Neuronal stem cell (in vitro differentiated cells): ENCODE data around the gene OR5A1.

Experiments used
- DNase-seq: peaks from one replicate; pipeline ENCODE4 v3.0.0-alpha.2; 2013; ENCODE audit warnings: low spot score
- H2AFZ ChIP-seq: one replicate; pipeline ENCODE4 v1.6.1; 2013; ENCODE audit warnings: mild to moderate bottlenecking, low read length, inconsistent platforms
- H2AK5ac ChIP-seq: 2 replicates; pipeline ENCODE4 v1.6.1; 2013; ENCODE audit warnings: low read depth, mild to moderate bottlenecking, inconsistent platforms, low read length, moderate library complexity, mixed read lengths
- H2BK120ac ChIP-seq: 2 replicates; pipeline ENCODE4 v1.6.1; 2013; ENCODE audit warnings: low read depth, mild to moderate bottlenecking, inconsistent platforms, low read length, moderate library complexity, mixed read lengths
- H2BK12ac ChIP-seq: one replicate; pipeline ENCODE4 v1.6.1; 2013; ENCODE audit warnings: low read length, inconsistent platforms
- H2BK15ac ChIP-seq: 2 replicates; pipeline ENCODE4 v1.6.1; 2013; ENCODE audit warnings: mild to moderate bottlenecking, low read length, inconsistent platforms, mixed read lengths
- H2BK5ac ChIP-seq: one replicate; pipeline ENCODE4 v1.6.1; 2013; ENCODE audit warnings: inconsistent platforms, mild to moderate bottlenecking, low read length, moderate library complexity
- H3K14ac ChIP-seq: one replicate; pipeline ENCODE4 v1.6.1; 2013; ENCODE audit warnings: low read length, inconsistent platforms
- H3K18ac ChIP-seq: 2 replicates; pipeline ENCODE4 v1.6.1; 2013; ENCODE audit warnings: low read length, inconsistent platforms
- H3K23ac ChIP-seq: 2 replicates; pipeline ENCODE4 v1.6.1; 2013; ENCODE audit warnings: low read depth, mild to moderate bottlenecking, mixed read lengths, low read length, inconsistent platforms; ENCODE audit not compliant: poor library complexity
- H3K27ac ChIP-seq: replicated peaks from 3 replicates; pipeline ENCODE4 v1.5.1; 2013; ENCODE audit warnings: low read length, inconsistent platforms
- H3K27me3 ChIP-seq, 3 experiments: 2 replicates each; pipeline ENCODE4 v1.6.1; 2013; ENCODE audit warnings: low read length in 3 of 3, mild to moderate bottlenecking in 2 of 3, inconsistent platforms in 1 of 3, low read depth in 1 of 3, mixed read lengths in 1 of 3, moderate library complexity in 1 of 3; ENCODE audit not compliant: control insufficient read depth in 3 of 3, insufficient read depth in 3 of 3
- H3K36me3 ChIP-seq, 2 donors: replicated peaks in 1 of 2; 2 replicates each; pipeline ENCODE4 v1.6.1; 2013; ENCODE audit warnings: low read length in 2 of 2; ENCODE audit not compliant: control insufficient read depth in 2 of 2, insufficient read depth in 2 of 2
- H3K4ac ChIP-seq: 2 replicates; pipeline ENCODE4 v1.6.1; 2013; ENCODE audit warnings: inconsistent platforms, mild to moderate bottlenecking, low read length, moderate library complexity
- H3K4me1 ChIP-seq, 2 donors: 1 replicate in 1 of 2; 2 replicates in 1 of 2; pipeline ENCODE4 v1.6.1; 2013; ENCODE audit warnings: low read length in 2 of 2, low read depth in 1 of 2; ENCODE audit not compliant: control insufficient read depth in 2 of 2, insufficient read depth in 1 of 2
- H3K4me2 ChIP-seq: one replicate; pipeline ENCODE4 v1.6.1; 2013; ENCODE audit warnings: mild to moderate bottlenecking, low read length, inconsistent platforms; ENCODE audit not compliant: insufficient read depth, poor library complexity, severe bottlenecking
- H3K4me3 ChIP-seq, 2 donors: 2 replicates each; pipeline ENCODE4 v1.5.1; 2013; ENCODE audit warnings: low read length in 2 of 2, mild to moderate bottlenecking in 2 of 2, inconsistent platforms in 1 of 2, moderate library complexity in 1 of 2
- H3K79me1 ChIP-seq: one replicate; pipeline ENCODE4 v1.6.1; 2013; ENCODE audit warnings: low read depth, mild to moderate bottlenecking, inconsistent platforms, low read length, moderate library complexity
- H3K9ac ChIP-seq: one replicate; pipeline ENCODE4 v1.6.1; 2013; ENCODE audit warnings: mild to moderate bottlenecking, low read depth, low read length, inconsistent platforms; ENCODE audit not compliant: poor library complexity
- H3K9me3 ChIP-seq, 2 donors: replicated peaks in 1 of 2; 2 replicates each; pipeline versions ENCODE3 to v1.6.1; 2013; ENCODE audit warnings: low read length in 2 of 2, mild to moderate bottlenecking in 2 of 2, inconsistent platforms in 1 of 2, low read depth in 1 of 2, mixed read lengths in 1 of 2, moderate library complexity in 1 of 2; ENCODE audit not compliant: control insufficient read depth in 2 of 2, insufficient read depth in 1 of 2
- H4K8ac ChIP-seq: one replicate; pipeline ENCODE4 v1.6.1; 2013; ENCODE audit warnings: low read depth, mild to moderate bottlenecking, inconsistent platforms, low read length, moderate library complexity
- H4K91ac ChIP-seq: one replicate; pipeline ENCODE4 v1.6.1; 2013; ENCODE audit warnings: low read length, low read depth, mild to moderate bottlenecking, inconsistent platforms; ENCODE audit not compliant: poor library complexity
- WGBS, 2 donors: extraction: QIAGEN DNeasy Blood & Tissue Kit; methylation state at CpG; one replicate each; pipeline ENCODE4 v1.1.7; 2013; ENCODE audit warnings: missing lambda C conversion rate in 2 of 2, mixed read lengths in 1 of 2; ENCODE audit not compliant: insufficient read length in 2 of 2, insufficient replicate concordance in 1 of 2; ENCODE audit errors: extremely low coverage in 2 of 2; 5-methylcytosine and 5-hydroxymethylcytosine counted together

OR5A1 gene

DNA sequence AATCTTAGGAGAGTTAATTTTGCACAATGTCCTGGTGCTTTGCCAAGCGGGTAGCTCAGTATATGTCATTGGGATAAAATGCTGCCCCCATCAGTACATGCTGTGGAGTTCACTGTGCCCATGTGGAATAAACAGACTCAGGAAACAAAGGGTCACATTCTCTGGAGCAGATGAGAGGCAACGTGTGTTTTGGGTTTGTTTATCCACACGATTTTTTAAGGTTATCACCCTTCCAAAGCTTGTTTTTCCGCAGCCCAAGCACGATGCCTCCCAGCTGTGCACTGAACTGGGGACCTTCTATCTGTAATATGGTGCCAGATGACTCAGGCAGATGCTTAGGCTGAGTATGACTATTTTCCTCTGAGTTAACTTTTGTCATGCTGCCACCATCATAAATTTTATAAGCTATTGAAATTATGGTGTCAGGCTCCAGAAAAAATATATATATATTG lies 26.9 kb downstream of the OR5A1 start:
- Histone ChIP-seq H2AFZ (no peak overlapping the region), H2AK5ac (no peak overlapping the region), H4K91ac (no peak overlapping the region), H3K9me3 (no peaks in the 10 kb centered on the region), H2BK15ac (no peak overlapping the region), H3K36me3 (no peaks in the 10 kb centered on the region), H2BK12ac (no peak overlapping the region), H3K79me1 (no peaks in the 10 kb centered on the region), H2BK5ac (no peak overlapping the region), H3K9ac (no peak overlapping the region), H3K4me2 (no peak overlapping the region), H4K8ac (no peak overlapping the region), H3K18ac (no peak overlapping the region), H3K4me1 (peaks cover 0 to 2% of the 10 kb centered on the region in 2 donors), H3K27ac (no peak overlapping the region), H3K4me3 (no peak overlapping the region), H3K27me3 (no peaks in the 10 kb centered on the region), H3K23ac (no peak overlapping the region), H3K14ac (no peak overlapping the region), H3K4ac (no peak overlapping the region), H2BK120ac (no peak overlapping the region)
- WGBS, 2 donors = no CpG with 5 or more reads among the region's 5 CpGs
- DNase-seq = no peak

DNA sequence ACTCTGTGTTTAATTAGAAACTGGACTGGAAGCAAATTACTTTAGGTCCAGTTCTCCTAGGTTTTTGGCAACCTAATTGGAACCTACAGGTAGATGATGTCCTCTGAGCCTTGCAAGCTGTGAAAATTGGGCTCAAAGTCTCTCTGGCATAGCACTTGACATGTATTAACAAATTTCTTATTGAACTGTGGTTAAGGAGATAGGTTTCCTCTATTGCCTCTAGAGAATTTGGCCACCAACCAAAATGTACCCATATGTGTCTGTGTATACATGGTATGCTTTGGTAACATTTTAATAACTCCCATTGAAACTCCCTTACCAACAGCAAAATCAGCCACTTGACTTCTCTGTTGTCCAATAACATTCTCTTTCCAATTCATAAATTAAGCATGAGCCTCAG lies 36.7 kb downstream of the OR5A1 start, which contains the start of gene OR4D10:
OR4D10 (plus strand) TSS at position 301 of the 400 bp plus-strand sequence. CDS start 4,115 bp downstream, outside the sequence.
- Histone ChIP-seq H3K4me3 (no peak within 1 kb of the TSS), H2BK120ac (no peak within 1 kb of the TSS), H3K23ac (no peak within 1 kb of the TSS), H4K8ac (no peak within 1 kb of the TSS), H3K18ac (no peak within 1 kb of the TSS), H3K4me1 (no peaks in the 10 kb centered on the region), H3K4ac (no peak within 1 kb of the TSS), H3K27ac (no peak within 1 kb of the TSS), H2BK12ac (no peak within 1 kb of the TSS), H3K79me1 (no peaks in the 10 kb centered on the region), H2BK15ac (no peak within 1 kb of the TSS), H4K91ac (no peak within 1 kb of the TSS), H2BK5ac (no peak within 1 kb of the TSS), H3K9me3 (no peaks in the 10 kb centered on the region), H3K36me3 (no peaks in the 10 kb centered on the region), H3K9ac (no peak within 1 kb of the TSS), H2AFZ (no peak within 1 kb of the TSS), H3K27me3 (no peaks in the 10 kb centered on the region), H3K4me2 (no peak within 1 kb of the TSS), H2AK5ac (no peak within 1 kb of the TSS), H3K14ac (no peak within 1 kb of the TSS)
- DNase-seq = no peak

DNA sequence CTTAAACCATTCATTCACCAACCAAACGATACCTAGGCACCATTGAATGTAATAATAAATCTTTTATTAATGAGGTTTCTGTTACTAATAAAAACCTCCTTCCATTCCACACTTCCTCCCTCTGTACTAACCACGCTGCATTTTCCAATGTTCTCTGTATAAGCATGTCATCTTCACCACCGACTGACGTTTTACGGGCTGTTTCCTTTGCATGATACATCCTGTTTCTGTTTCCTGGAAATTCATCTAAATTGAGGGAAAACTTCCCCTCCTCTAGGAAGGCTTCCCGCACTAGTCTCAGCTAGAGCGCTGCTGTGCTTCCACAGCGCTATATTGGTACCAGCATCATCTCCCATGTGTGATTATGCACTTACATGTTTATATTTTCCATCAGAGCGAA lies 38.9 kb downstream of the OR5A1 start:
- Histone ChIP-seq H2BK5ac (no peak overlapping the region), H3K36me3 (no peaks in the 10 kb centered on the region), H3K18ac (no peak overlapping the region), H3K4me2 (no peak overlapping the region), H3K4me1 (no peaks in the 10 kb centered on the region), H2AK5ac (no peak overlapping the region), H3K27ac (no peak overlapping the region), H3K27me3 (no peaks in the 10 kb centered on the region), H3K9me3 (no peaks in the 10 kb centered on the region), H3K23ac (no peak overlapping the region), H2BK12ac (no peak overlapping the region), H3K4me3 (no peak overlapping the region), H2BK15ac (no peak overlapping the region), H2BK120ac (no peak overlapping the region), H3K4ac (no peak overlapping the region), H3K9ac (no peak overlapping the region), H2AFZ (no peak overlapping the region), H3K14ac (no peak overlapping the region), H4K8ac (no peak overlapping the region), H3K79me1 (no peaks in the 10 kb centered on the region), H4K91ac (no peak overlapping the region)
- DNase-seq = no peak
- no CpG with 5 or more reads among the region's 9 CpGs for WGBS, 2 donors

DNA sequence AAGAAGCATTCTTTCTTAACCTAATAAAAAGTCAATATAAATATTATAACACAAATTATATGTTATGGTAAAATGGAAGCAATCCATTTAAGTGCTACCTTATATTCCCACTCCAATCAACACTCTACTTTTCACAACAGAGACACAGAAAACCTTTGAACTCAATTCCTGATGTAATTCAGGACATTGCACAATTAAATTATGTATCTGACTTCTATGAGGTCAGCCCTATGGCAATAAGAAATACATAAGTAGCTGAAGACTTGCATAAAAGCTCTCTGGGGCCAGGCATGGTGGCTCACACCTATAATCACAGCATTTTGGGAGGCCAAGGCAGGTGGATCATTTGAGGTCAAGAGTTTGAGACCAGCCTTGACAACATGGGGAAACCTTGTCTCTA lies 43.6 kb downstream of the OR5A1 start:
- Histone ChIP-seq H3K36me3 (no peaks in the 10 kb centered on the region), H3K27ac (no peak overlapping the region), H3K79me1 (no peaks in the 10 kb centered on the region), H3K27me3 (no peaks in the 10 kb centered on the region), H2AK5ac (no peak overlapping the region), H3K14ac (no peak overlapping the region), H3K4me2 (no peak overlapping the region), H2AFZ (no peak overlapping the region), H3K18ac (no peak overlapping the region), H2BK15ac (no peak overlapping the region), H4K91ac (no peak overlapping the region), H3K4me3 (no peak overlapping the region), H3K9ac (no peak overlapping the region), H3K9me3 (no peaks in the 10 kb centered on the region), H3K4ac (no peak overlapping the region), H2BK120ac (no peak overlapping the region), H2BK12ac (no peak overlapping the region), H2BK5ac (no peak overlapping the region), H3K23ac (no peak overlapping the region), H3K4me1 (no peaks in the 10 kb centered on the region), H4K8ac (no peak overlapping the region)
- no peak for DNase-seq
